Mesothelial cell of epicardium (in vitro differentiated cells): ENCODE measurements around the gene ZBTB6. TPM values are rescaled to one million over a fixed set of nuclear protein-coding genes. Genes with fewer than 3 reads are reported as not detected.

Experiments used
- DNase-seq, 2 experiments: peaks; one replicate each; pipeline ENCODE4 v3.0.0; 2021; ENCODE audit warnings: low spot score in 2 of 2; ENCODE audit not compliant: unreplicated experiment in 2 of 2
- H3K27ac Mint-ChIP-seq: 2 replicates; pipeline ENCODE4 v1.8.0; 2021; ENCODE audit warnings: mixed read lengths
- H3K27me3 Mint-ChIP-seq: 2 replicates; pipeline ENCODE4 v1.8.0; 2021; ENCODE audit warnings: low read depth, mixed read lengths
- H3K36me3 Mint-ChIP-seq: 2 replicates; pipeline ENCODE4 v1.8.0; 2021; ENCODE audit warnings: mixed read lengths
- H3K4me1 Mint-ChIP-seq: 2 replicates; pipeline ENCODE4 v1.8.0; 2021; ENCODE audit warnings: mixed read lengths
- H3K4me3 Mint-ChIP-seq: 2 replicates; pipeline ENCODE4 v1.8.0; 2021; ENCODE audit warnings: mild to moderate bottlenecking, moderate library complexity, mixed read lengths
- H3K9me3 Mint-ChIP-seq: 2 replicates; pipeline ENCODE4 v1.8.0; 2021; ENCODE audit warnings: mixed read lengths
- CTCF ChIP-seq: fragments of 200-600 bp; sonication (generic); IDR thresholded peaks from one replicate; pipeline ENCODE4 v1.5.0; 2021; ENCODE audit warnings: antibody characterized with exemption; ENCODE audit not compliant: unreplicated experiment
- total RNA-seq: library from RNA; stranded (reverse); gene quantifications from 3 replicates; pipeline ENCODE4 v1.2.1, GENCODE V29; 2021

ZBTB6 gene
- total RNA-seq, 1 donor from 2014 or later, result 10.4 TPM

GRCh38 chr9:122936464-122936863 lies 23.3 kb upstream of the ZBTB6 start:
- Mint-ChIP-seq H3K4me1 (peaks cover 19% of the 10 kb centered on the region), H3K4me3 (no peak overlapping the region), H3K27me3 (no peaks in the 10 kb centered on the region), H3K9me3 (no peaks in the 10 kb centered on the region), H3K27ac (no peak overlapping the region), H3K36me3 (peaks cover 16% of the 10 kb centered on the region)
- DNase-seq, result no peak
- no peak for TF ChIP-seq CTCF

GRCh38 chr9:122931226-122932121 lies 18.4 kb upstream of the ZBTB6 start, which contains the start of gene ZBTB26:
Gene ZBTB26, minus strand, starts transcription at chr9:122931512. Its CDS starts 11,578 bp downstream, at chr9:122919934.
- no peaks in the 10 kb centered on the region for H3K27me3 Mint-ChIP-seq
- TF ChIP-seq CTCF, result no peak
- peak; percentile 75 to 88 for DNase-seq
- no peak within 1 kb of the TSS for H3K4me3 Mint-ChIP-seq
- H3K9me3 Mint-ChIP-seq, result no peaks in the 10 kb centered on the region
- H3K4me1 Mint-ChIP-seq, result peaks cover 13% of the 10 kb centered on the region
- peak within 1 kb of the TSS; percentile 96 for H3K27ac Mint-ChIP-seq
- H3K36me3 Mint-ChIP-seq, result peaks cover 3% of the 10 kb centered on the region

GRCh38 chr9:122930541-122931225 lies 17.6 kb upstream of the ZBTB6 start:
- peaks cover 2% of the 10 kb centered on the region for H3K36me3 Mint-ChIP-seq
- no peaks in the 10 kb centered on the region for H3K9me3 Mint-ChIP-seq
- H3K4me1 Mint-ChIP-seq, result peaks cover 13% of the 10 kb centered on the region
- no peak for TF ChIP-seq CTCF
- no peak for DNase-seq
- no peak overlapping the region for H3K4me3 Mint-ChIP-seq
- H3K27ac Mint-ChIP-seq, result no peak overlapping the region
- H3K27me3 Mint-ChIP-seq, result no peaks in the 10 kb centered on the region

GRCh38 chr9:122929796-122930354 lies 16.8 kb upstream of the ZBTB6 start:
- Mint-ChIP-seq H3K27ac (no peak overlapping the region), H3K27me3 (no peaks in the 10 kb centered on the region), H3K9me3 (no peaks in the 10 kb centered on the region), H3K4me1 (peaks cover 11% of the 10 kb centered on the region), H3K36me3 (peaks cover under 1% of the 10 kb centered on the region), H3K4me3 (no peak overlapping the region)
- no peak for TF ChIP-seq CTCF
- DNase-seq, result no peak

GRCh38 chr9:122923947-122924346 lies 10.8 kb upstream of the ZBTB6 start:
- Mint-ChIP-seq H3K4me1 (peaks cover 3% of the 10 kb centered on the region), H3K27me3 (no peaks in the 10 kb centered on the region), H3K27ac (no peak overlapping the region), H3K4me3 (no peak overlapping the region), H3K9me3 (no peaks in the 10 kb centered on the region), H3K36me3 (peaks cover 2% of the 10 kb centered on the region)
- no peak for DNase-seq
- TF ChIP-seq CTCF, result no peak
